HG03565 (cell line): ENCODE results near the gene GNG2.

ENCODE experiments used
- ATAC-seq: cut with Tn5 transposase; IDR thresholded peaks from one replicate; pipeline ENCODE4 v1.9.1; 2021; ENCODE audit warnings: mild to moderate bottlenecking, moderate library complexity; ENCODE audit not compliant: unreplicated experiment

The GNG2 gene

DNA sequence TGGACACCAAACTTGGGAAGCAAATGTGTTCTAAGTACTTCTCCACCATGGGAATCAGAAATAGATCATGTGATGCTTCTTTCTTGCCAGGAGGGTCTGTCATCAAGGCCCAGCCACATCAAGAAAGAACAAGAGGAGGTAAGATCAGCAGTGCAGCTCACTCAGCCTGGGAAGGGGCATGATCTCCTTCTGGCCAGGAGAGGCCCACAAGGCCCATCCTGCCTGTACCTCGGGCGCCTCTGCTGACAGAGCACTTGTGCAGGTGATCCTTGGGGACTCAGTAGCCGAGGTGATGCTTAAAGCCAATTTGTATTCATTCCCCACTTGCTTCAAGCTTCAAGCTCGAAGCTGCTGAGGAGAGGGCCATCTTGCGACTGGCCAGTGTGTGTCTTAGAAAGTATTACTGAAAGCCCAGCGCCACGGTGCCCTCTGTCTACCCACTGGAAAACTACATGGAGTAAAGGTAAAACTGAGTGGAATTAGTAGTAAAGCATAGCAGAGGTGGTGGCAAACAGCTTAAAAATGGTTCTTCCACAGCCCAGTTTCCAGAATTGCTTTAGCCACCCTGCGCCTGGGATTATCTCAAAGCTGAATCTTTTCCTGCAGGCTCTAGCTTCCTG lies 155.1 kb downstream of the GNG2 start:
- no peak for ATAC-seq

DNA sequence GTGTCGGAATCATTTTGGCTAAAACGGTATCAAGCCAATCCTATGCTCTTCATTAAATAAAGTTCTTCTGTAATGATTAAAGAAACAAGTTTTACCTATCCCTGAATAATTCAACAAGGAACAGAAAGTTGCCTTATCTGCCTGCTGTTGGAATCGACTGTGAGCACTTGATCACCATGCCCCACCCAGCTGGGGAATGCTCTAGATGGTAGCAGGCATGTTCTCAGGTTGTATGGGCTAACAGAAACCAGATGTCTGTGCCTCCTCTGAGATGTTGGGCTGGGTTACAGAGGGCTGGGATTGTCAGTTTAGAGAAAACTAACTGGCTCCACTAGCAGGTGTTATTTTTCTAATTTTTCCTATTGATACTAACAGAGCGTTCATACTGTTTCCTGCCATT lies 157.8 kb downstream of the GNG2 start:
- ATAC-seq: no peak

DNA sequence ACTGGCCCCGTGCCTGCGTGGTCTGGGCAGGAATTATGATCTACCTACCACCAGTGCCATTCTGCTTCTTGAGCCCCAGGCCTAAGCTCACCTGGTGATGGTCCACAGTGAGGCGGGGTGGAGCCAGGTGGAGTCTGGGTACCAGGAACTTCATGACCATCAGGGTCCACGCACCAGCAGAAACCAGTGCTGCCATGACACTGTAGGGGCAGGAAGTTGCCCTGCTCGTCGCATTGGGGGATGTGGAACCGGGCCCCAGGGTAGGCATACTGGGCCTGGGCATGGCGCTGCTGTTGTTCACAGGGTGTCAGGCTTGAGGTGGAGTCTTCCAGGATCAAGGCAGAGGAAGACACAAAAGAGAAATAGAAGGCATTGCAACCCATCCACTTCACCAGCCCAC lies 158.6 kb downstream of the GNG2 start:
- no peak for ATAC-seq
